GM19023 (cell line): ENCODE measurements around the gene RNU6-9.

Experiments used
- ATAC-seq: cut with Tn5 transposase; IDR thresholded peaks from one replicate; pipeline ENCODE4 v1.9.1; 2021; ENCODE audit warnings: mild to moderate bottlenecking, moderate library complexity; ENCODE audit not compliant: unreplicated experiment

Gene RNU6-9

DNA sequence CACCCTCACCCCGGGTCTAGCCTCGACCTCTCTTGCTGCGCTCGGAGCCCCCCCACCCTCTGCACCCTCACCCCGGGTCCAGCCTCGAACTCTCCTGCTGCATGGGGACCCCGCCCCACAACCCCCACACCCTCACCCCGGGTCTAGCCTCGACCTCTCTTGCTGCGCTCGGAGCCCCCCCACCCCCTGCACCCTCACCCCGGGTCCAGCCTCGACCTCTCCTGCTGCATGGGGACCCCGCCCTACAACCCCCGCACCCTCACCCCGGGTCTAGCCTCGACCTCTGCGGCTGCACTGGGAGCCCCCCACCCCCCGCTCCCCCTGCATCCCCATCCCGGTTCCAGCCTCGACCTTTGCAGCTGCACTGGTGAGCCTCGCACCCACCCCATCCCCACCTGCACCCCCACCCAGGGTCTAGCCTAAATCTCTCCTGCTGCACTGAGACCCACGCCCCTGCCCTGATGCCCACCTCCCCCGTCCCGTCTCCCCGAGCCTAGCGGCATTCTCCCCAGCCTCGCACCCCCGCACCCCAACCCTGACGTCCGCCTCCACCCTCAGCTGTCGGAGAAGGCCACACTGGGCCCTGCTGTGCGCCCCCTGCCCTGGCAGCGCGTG is 32.0 kb upstream of the RNU6-9 start:
- ATAC-seq, result no peak

DNA sequence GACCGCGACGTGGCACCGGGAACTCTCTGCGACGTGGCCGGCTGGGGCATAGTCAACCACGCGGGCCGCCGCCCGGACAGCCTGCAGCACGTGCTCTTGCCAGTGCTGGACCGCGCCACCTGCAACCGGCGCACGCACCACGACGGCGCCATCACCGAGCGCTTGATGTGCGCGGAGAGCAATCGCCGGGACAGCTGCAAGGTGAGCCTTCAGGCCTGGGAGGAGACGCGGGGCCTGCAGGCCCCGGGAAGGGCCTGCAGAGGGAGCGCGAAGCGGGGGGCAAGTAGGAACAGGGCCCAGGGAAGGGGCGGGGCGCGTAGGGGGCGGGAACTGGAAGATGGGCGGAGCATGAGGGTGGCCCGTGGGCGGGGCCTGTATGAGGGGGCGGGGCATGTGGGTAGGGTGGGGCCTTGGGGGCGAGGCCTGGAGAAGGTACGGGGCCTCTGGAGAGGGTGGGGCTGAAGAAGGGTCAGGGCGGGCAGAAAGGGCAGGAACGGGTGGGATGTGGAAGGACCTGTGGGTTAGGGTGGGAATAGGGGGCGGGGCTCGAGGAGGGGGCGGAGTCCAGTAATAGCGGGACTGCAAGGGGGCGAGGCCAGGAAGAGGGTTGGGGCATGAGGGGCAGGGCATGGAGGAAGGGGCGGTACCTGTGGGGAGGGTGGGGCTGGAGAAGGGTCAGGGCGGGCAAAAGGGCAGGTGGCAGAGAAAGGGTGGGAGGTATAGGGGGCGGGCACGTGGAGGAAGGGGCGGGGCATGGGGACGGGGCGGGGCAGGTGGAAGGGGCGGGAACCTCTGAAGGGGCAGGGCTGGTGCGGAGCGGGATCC is 31.3 kb upstream of the RNU6-9 start:
- no peak for ATAC-seq

DNA sequence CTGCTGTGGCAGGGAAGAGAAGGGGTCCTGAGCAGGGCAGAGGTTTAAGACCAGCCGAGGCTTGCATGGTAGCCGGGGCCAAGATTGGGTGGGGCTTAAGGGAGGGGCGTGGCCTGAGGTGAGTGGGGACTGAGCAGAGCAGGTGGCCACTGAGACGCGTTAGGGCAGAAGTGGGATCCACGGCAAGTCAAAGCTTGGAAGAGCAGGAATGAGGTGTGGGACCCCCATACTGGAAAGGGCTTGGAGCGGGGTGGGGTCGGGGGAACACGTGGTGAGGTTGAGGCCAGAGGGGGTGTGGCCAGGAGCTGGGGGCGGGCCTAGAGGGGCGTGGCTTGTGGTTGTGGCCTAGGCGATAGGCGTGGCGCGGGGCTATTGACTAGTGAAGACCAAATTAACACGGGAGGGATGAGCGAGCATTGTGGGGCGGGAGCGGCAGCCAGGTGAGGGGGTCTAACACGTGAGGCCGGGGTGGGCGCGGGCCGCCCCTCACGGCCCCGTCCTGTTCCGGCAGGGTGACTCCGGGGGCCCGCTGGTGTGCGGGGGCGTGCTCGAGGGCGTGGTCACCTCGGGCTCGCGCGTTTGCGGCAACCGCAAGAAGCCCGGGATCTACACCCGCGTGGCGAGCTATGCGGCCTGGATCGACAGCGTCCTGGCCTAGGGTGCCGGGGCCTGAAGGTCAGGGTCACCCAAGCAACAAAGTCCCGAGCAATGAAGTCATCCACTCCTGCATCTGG is 30.5 kb upstream of the RNU6-9 start:
- ATAC-seq, result no peak

DNA sequence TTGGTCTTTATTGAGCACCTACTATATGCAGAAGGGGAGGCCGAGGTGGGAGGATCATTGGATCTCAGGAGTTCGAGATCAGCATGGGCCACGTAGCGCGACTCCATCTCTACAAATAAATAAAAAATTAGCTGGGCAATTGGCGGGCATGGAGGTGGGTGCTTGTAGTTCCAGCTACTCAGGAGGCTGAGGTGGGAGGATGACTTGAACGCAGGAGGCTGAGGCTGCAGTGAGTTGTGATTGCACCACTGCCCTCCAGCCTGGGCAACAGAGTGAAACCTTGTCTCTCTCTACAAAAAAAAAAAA is 30.0 kb upstream of the RNU6-9 start:
- ATAC-seq, result no peak

DNA sequence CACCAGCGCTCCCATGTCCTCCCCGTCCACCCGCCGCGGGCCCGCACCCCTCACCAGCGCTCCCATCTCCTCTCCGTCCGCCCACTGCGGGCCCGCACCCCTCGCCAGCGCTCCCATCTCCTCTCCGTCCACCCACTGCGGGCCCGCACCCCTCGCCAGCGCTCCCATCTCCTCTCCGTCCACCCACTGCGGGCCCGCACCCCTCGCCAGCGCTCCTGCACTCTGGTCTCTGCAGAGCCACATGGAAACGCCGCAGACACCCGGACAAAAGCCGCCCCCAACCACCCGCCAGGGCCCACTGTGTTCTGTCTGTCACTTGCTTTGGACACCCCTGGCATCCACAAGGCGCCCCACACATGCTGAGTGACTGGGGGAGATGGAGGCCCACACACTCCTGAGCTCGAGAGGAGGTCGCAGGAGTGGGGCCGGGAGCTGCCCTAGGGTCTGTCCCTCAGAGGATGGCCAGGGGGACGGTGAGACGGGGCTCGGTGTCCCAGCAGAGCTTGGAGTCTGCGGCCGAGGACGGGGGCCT is 26.4 kb upstream of the RNU6-9 start:
- ATAC-seq, result no peak

DNA sequence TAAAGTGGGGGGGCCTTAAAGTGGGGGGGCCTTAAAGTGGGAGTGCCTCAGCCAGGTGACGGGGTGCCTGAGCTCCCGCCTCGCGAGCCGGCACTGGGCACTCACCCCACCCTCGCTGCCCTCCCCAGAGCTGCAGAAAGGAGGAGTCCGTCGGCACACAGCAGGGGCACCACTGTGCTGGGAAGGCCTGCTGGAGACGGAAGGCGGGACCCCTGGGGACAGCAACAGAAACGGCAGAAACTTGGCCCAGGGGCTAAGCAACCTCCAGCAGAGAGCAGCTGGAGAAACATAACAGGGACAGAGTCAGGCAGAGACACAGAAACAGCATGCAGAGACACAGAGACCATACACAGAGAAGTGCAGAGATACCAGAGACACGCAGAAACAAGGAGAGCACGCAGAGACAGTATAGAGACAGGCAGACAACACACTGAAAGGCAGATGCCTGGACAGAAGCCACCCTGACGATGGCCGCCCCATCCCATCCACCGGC is 25.9 kb upstream of the RNU6-9 start:
- no peak for ATAC-seq

DNA sequence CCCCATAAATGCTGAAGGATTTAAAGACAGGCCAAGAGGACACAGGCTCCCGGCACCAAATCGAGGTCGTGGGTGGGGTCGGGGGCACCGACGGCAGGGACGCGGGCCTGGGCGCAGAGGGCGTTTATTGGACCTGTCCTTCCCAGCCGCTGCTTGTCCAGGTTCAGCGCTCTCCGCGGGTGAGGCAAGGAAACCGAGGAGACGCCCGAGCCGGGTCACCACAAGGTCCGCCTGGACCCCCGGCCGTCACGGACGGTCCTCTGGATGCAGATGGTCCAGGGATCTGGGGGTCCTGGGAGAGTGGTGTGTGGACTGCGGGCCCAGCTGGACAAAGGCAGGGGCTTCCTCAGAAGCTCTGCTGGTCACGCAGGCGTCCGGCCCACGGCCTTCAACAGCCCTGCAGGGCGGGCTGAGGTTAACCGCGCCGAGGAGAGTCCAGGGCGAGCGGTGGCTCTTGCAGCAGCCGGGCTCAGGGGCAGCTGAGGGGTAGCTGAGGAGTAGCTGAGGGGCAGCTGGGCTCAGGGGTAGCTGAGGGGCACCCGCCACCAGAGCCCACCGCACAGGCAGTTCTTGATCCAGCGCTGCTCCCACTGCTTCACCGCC is 25.3 kb upstream of the RNU6-9 start:
- ATAC-seq, result no peak

GRCh38 chr19:868458-869244 is 24.6 kb upstream of the RNU6-9 start:
- no peak for ATAC-seq

DNA sequence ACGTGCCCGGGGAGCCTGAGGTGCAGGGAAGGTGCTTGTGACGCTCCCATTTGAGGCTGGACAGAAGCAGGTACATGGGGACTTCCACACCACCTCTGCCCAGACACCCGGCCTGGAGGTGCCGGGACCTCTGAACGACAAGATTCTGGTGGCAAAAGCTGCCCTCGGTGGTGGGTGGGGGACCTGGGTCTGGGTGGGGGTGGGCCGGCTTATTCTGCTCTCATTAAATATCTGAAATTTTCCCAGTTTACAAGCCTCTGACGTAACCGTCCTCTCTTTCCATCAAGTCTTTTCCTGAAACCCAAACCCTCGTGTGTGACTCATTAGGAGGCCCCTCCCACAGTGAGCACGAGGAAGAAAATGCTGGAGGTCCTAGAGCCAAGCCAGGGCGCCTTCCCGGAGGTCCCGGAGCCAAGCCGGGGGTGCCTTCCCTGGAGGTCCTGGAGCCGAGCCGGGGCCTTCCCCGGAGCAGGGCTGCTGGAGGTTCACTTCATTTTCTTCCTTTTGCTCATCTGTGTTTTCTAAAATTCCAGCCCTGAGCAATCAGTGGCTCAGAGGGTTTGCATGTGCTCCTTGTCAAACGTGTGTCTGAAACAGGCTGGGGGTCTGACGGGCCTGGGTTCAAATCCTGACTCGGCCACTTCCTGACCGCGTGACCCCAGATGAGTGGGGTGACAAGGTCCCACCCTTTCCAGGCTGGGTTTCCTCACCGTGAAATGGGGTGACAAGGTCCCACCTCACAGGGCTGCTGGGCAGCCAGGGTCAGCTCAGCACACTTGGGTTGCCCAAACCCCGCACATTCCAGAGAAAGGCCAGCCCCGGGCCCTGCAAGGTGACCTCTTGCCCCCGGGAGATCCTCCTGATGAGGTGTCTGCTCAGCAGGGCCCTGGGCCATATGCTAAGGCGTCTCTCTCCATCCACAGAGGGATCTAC is 23.8 kb upstream of the RNU6-9 start:
- ATAC-seq, result no peak

DNA sequence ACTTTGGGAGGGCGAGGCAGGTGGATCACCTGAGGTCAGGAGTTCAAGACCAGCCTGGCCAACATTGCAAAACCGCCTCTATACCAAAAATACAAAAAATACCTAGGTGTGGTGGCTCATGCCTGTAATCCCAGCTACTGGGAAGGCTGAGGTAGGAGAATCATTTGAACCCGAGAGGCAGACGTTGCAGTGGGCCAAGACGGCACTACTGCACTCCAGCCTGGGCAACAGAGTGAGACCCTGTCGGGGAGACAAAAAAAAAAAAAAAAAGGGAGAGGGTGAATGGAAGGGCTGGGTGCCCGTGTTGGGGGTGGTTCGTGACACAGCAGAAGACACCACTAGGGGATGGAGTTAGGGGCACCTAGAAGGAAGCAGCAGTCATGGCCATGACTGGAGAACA is 23.0 kb upstream of the RNU6-9 start:
- ATAC-seq, result no peak

GRCh38 chr19:870963-871401 is 22.3 kb upstream of the RNU6-9 start:
- no peak for ATAC-seq

GRCh38 chr19:871446-872265 is 21.6 kb upstream of the RNU6-9 start:
- ATAC-seq, result no peak

GRCh38 chr19:872266-872951 is 20.9 kb upstream of the RNU6-9 start:
- peak; percentile 42 for ATAC-seq

DNA sequence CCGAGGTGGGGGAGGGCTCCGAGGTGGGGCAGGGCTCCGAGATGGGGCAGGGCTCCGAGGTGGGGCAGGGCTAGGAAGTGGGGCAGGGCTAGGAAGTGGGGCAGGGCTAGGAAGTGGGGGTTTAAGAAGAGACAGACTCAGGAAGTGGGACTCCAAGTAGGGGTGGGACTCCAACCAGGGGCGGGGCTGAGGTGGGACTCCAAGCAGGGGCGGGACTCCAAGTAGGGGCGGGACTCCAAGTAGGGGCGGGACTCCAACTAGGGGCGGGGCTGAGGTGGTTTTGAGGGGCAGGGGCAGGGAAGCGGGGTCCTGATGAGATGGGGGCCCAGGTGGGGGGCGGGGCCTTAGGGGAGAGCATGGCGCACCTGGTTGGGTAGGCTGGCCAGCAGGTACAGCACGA is 20.2 kb upstream of the RNU6-9 start:
- ATAC-seq, result no peak

DNA sequence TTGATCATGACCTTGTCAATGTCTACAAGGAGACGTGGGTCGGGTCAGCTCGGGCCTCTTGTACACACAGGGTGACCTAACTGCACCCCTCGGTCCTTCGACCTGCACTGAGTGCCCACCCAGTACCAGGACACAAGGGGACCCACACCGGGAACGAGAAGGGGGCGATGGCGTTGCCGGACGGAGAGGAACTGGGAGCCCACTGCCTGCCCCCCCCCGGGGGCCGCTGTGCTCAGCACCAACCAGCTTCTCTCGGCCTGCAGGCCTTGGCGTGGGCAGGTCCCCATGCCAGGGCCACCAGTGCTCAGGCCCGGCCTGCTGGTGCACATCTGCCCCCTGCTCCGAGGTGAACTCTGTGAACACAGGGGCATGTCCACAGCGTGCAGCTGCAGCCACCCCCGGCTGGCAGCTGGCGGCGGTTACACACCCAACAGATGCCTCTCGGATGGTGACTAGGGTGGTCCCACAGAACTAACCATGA is 19.7 kb upstream of the RNU6-9 start:
- no peak for ATAC-seq

- no peak for ATAC-seq
These were observed 17.9 kb upstream of the RNU6-9 start for GRCh38 chr19:875265-875879.

DNA sequence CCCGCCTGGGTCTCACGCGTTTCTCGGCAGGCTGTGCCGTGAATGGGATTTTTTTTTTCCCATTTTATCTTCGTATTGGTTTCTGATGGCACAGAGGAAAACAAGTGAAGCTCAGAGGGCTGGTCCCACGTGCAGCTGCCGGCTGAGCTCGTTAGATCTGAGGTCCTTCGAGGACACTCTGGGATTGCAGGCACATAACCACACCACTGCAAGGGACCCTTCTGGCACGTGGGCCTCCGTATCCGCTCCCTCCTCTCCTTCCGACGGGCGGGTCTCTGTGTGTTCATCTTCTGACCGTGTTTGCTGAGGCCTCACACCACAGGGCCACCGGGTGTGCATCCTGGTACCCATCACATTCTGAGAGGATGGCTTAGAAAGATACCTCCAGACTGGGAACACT is 17.2 kb upstream of the RNU6-9 start:
- ATAC-seq, result no peak
